Neural cell (in vitro differentiated cells): Measurements from ENCODE around the gene LUC7L2. TPM values are rescaled to one million over a fixed set of nuclear protein-coding genes. Genes with fewer than 3 reads are reported as not detected.

ENCODE experiments used
- H2AFZ ChIP-seq: fragments of 200-600, 300-800 bp; sonication (generic), shearing (Covaris generic); 2 replicates; pipeline ENCODE4 v1.6.0; 2014; ENCODE audit warnings: low read depth, mild to moderate bottlenecking, antibody characterized with exemption, low read length, moderate library complexity
- H3F3A ChIP-seq: fragments of 200-600 bp; shearing (Covaris generic); 2 replicates; pipeline ENCODE4 v1.6.1; 2016; ENCODE audit warnings: mild to moderate bottlenecking, moderate library complexity, mixed read lengths, antibody characterized with exemption, low read length; ENCODE audit not compliant: insufficient read depth, poor library complexity, severe bottlenecking
- H3K27ac ChIP-seq: fragments of 200-600, 300-800 bp; sonication (generic), shearing (Covaris generic); 2 replicates; pipeline ENCODE4 v1.5.1; 2014; ENCODE audit warnings: mild to moderate bottlenecking, low read length, moderate library complexity
- H3K27me3 ChIP-seq: fragments of 300-800, 200-600 bp; sonication (generic), shearing (Covaris generic); 2 replicates; pipeline ENCODE4 v1.6.0; 2014; ENCODE audit warnings: mild to moderate bottlenecking, low read depth, low read length, moderate library complexity; ENCODE audit not compliant: insufficient read depth
- H3K36me3 ChIP-seq: fragments of 300-800, 200-600 bp; sonication (generic), shearing (Covaris generic); 2 replicates; pipeline ENCODE4 v1.5.1; 2014; ENCODE audit warnings: mild to moderate bottlenecking, antibody characterized with exemption, low read length, moderate library complexity; ENCODE audit not compliant: insufficient read depth
- H3K4me2 ChIP-seq: fragments of 300-800, 200-600 bp; sonication (generic), shearing (Covaris generic); 2 replicates; pipeline ENCODE4 v1.6.0; 2014; ENCODE audit warnings: mild to moderate bottlenecking, low read length
- H3K4me3 ChIP-seq: fragments of 300-800, 200-600 bp; sonication (generic), shearing (Covaris generic); 2 replicates; pipeline ENCODE4 v1.5.1; 2014; ENCODE audit warnings: mild to moderate bottlenecking, low read length, moderate library complexity
- H3K79me2 ChIP-seq: fragments of 200-600 bp; shearing (Covaris generic); replicated peaks from 2 replicates; pipeline ENCODE4 v1.6.0; 2014; ENCODE audit warnings: mild to moderate bottlenecking, low read length, moderate library complexity; ENCODE audit not compliant: insufficient read depth
- H3K9ac ChIP-seq: fragments of 300-800, 200-600 bp; sonication (generic), shearing (Covaris generic); 2 replicates; pipeline ENCODE4 v1.6.1; 2016; ENCODE audit warnings: mild to moderate bottlenecking, low read length, mixed read lengths
- H3K9me2 ChIP-seq: fragments of 200-600 bp; shearing (Covaris generic); 2 replicates; pipeline ENCODE4 v1.6.1; 2016; ENCODE audit warnings: mild to moderate bottlenecking, low read length, mixed read lengths; ENCODE audit not compliant: insufficient read depth
- H3K9me3 ChIP-seq: fragments of 200-600, 300-800 bp; sonication (generic), shearing (Covaris generic); 2 replicates; pipeline ENCODE4 v1.6.1; 2016; ENCODE audit warnings: mild to moderate bottlenecking, mixed run types, low read length, moderate library complexity, mixed read lengths
- H4K20me1 ChIP-seq: fragments of 200-600 bp; shearing (Covaris generic); 2 replicates; pipeline ENCODE4 v1.6.1; 2016; ENCODE audit warnings: mild to moderate bottlenecking, mixed run types; ENCODE audit not compliant: insufficient read depth
- CTCF ChIP-seq: fragments of 450-650 bp; IDR thresholded peaks from 2 replicates; pipeline ENCODE4 v1.5.1; 2014; ENCODE audit warnings: antibody characterized with exemption, mild to moderate bottlenecking, moderate library complexity; ENCODE audit not compliant: poor library complexity, severe bottlenecking
- EP300 ChIP-seq: fragments of 450-650 bp; conservative IDR thresholded peaks from 2 replicates; pipeline ENCODE4 v1.6.1; 2014; ENCODE audit warnings: antibody characterized with exemption, mild to moderate bottlenecking, moderate library complexity; ENCODE audit not compliant: poor library complexity, severe bottlenecking
- EZH2 ChIP-seq: fragments of 200-600, 300-800 bp; shearing (Covaris generic), sonication (generic); IDR thresholded peaks from 2 replicates; pipeline ENCODE4 v1.6.1; 2014; ENCODE audit warnings: antibody characterized with exemption, low read length, borderline replicate concordance, mild to moderate bottlenecking; ENCODE audit not compliant: insufficient read depth, poor library complexity, severe bottlenecking
- MXI1 ChIP-seq: fragments of 450-650 bp; conservative IDR thresholded peaks from 2 replicates; pipeline ENCODE4 v1.6.1; 2014; ENCODE audit warnings: antibody characterized with exemption, mild to moderate bottlenecking; ENCODE audit not compliant: poor library complexity, severe bottlenecking
- POLR2AphosphoS5 ChIP-seq: IDR thresholded peaks from 2 replicates; pipeline ENCODE4 v1.6.1; 2012
- RAD21 ChIP-seq: fragments of 450-650 bp; conservative IDR thresholded peaks from 2 replicates; pipeline ENCODE4 v1.6.1; 2014; ENCODE audit warnings: antibody characterized with exemption, mild to moderate bottlenecking, moderate library complexity
- REST ChIP-seq: IDR thresholded peaks from 2 replicates; pipeline ENCODE4 v1.6.1; 2012; ENCODE audit warnings: borderline replicate concordance
- SMC3 ChIP-seq: fragments of 450-650 bp; conservative IDR thresholded peaks from 2 replicates; pipeline ENCODE4 v1.6.1; 2014; ENCODE audit warnings: antibody characterized with exemption, mild to moderate bottlenecking, moderate library complexity; ENCODE audit not compliant: poor library complexity
- TAF1 ChIP-seq: IDR thresholded peaks from 2 replicates; pipeline ENCODE4 v1.6.1; 2012; ENCODE audit warnings: low read depth
- polyA plus RNA-seq: library from polyadenylated mRNA; depleted of rRNA; stranded (reverse); fragments of >200 nt; gene quantifications from 2 replicates; pipeline ENCODE4 v1.2.3, GENCODE V29; 2014

Gene LUC7L2
- polyA plus RNA-seq, 1 donor from 2014 or later, result 153 TPM

GRCh38 chr7:139370301-139370942, 10.7 kb downstream of the LUC7L2 start:
- H3K4me3 ChIP-seq, result no peak overlapping the region

GRCh38 chr7:139370943-139371313, 11.2 kb downstream of the LUC7L2 start:
- TF ChIP-seq REST, result no peak
- TF ChIP-seq TAF1, result no peak
- no peak for TF ChIP-seq EZH2
- TF ChIP-seq CTCF, result no peak
- no peak for TF ChIP-seq MXI1
- TF ChIP-seq RAD21, result no peak
- no peak for TF ChIP-seq SMC3
- TF ChIP-seq POLR2AphosphoS5, result no peak
- TF ChIP-seq EP300, result no peak
- Histone ChIP-seq H2AFZ (no peak overlapping the region), H3K36me3 (peaks cover 6% of the 10 kb centered on the region), H3K9me3 (no peaks in the 10 kb centered on the region), H3K9ac (no peak overlapping the region), H3K9me2 (no peaks in the 10 kb centered on the region), H3K27me3 (no peaks in the 10 kb centered on the region), H3F3A (no peaks in the 10 kb centered on the region), H4K20me1 (no peaks in the 10 kb centered on the region), H3K27ac (no peak overlapping the region), H3K4me3 (no peak overlapping the region), H3K79me2 (peaks cover 89% of the 10 kb centered on the region), H3K4me2 (no peak overlapping the region)

More at GRCh38 chr7:139370301-139370942, 10.7 kb downstream of the LUC7L2 start:
- no peaks in the 10 kb centered on the region for H4K20me1 ChIP-seq
- peaks cover 91% of the 10 kb centered on the region for H3K79me2 ChIP-seq
- no peaks in the 10 kb centered on the region for H3K9me3 ChIP-seq
- TF ChIP-seq MXI1 (no peak), EP300 (no peak)
- H3K4me2 ChIP-seq, result no peak overlapping the region
- no peaks in the 10 kb centered on the region for H3F3A ChIP-seq
- no peak overlapping the region for H2AFZ ChIP-seq
- no peaks in the 10 kb centered on the region for H3K9me2 ChIP-seq
- H3K27ac ChIP-seq, result no peak overlapping the region
- no peaks in the 10 kb centered on the region for H3K27me3 ChIP-seq
- H3K36me3 ChIP-seq, result peaks cover 5% of the 10 kb centered on the region
- no peak overlapping the region for H3K9ac ChIP-seq
